ENCODE measurements around the gene USP5. TPM values are rescaled to one million over a fixed set of nuclear protein-coding genes. Genes with fewer than 3 reads are reported as not detected.

The USP5 gene
- total RNA-seq, 1 donor from 2014 or later, result 36.6 TPM

DNA sequence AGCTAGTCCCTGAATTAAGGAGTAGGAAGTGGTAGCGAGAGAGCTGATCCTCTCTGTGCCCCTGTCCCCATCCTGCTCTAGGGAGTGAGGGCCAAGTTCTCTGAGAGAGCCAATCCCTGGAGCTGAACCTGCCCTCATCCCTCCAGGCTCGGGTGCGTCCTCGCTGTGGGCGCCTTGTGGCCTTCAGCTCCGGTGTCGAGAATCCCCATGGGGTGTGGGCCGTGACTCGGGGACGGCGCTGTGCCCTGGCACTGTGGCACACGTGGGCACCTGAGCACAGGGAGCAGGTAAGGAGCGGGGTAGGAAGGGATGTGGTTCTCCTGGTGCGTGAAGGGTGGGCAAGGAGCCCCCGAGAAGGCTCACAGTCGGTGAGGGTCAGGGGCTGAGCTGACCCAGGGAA, 13.1 kb upstream of the USP5 start:
- intact Hi-C loops (cut with DNase I), result no loop called here
- no peaks in the 10 kb centered on the region for H3K9me3 ChIP-seq
- no peak for TF ChIP-seq POLR2AphosphoS5 (IDR thresholded peaks at IDR 0.05; ENCODE audit: insufficient read depth in 1 of 2, low read depth in 1 of 2)
- TF ChIP-seq, protein P1, sequence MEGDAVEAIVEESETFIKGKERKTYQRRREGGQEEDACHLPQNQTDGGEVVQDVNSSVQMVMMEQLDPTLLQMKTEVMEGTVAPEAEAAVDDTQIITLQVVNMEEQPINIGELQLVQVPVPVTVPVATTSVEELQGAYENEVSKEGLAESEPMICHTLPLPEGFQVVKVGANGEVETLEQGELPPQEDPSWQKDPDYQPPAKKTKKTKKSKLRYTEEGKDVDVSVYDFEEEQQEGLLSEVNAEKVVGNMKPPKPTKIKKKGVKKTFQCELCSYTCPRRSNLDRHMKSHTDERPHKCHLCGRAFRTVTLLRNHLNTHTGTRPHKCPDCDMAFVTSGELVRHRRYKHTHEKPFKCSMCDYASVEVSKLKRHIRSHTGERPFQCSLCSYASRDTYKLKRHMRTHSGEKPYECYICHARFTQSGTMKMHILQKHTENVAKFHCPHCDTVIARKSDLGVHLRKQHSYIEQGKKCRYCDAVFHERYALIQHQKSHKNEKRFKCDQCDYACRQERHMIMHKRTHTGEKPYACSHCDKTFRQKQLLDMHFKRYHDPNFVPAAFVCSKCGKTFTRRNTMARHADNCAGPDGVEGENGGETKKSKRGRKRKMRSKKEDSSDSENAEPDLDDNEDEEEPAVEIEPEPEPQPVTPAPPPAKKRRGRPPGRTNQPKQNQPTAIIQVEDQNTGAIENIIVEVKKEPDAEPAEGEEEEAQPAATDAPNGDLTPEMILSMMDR (IDR thresholded peaks at IDR 0.05), result no peak
- TF ChIP-seq POLR2A (IDR thresholded peaks at IDR 0.05), result no peak

GRCh38 chr12:6839482-6840201, 12.3 kb upstream of the USP5 start:
- peaks cover 0 to 13% of the 10 kb centered on the region in 2 donors for H3K36me3 ChIP-seq
- H3K4me3 ChIP-seq, result no peak overlapping the region
- no peak for DNase-seq (ENCODE audit: extremely low spot score in 2 of 2)
- H3K27ac ChIP-seq, result no peak overlapping the region
- intact Hi-C loops (cut with DNase I), result no loop called here
- TF ChIP-seq POLR2A (IDR thresholded peaks at IDR 0.05) (no peak), POLR2AphosphoS5 (IDR thresholded peaks at IDR 0.05; ENCODE audit: insufficient read depth in 1 of 2, low read depth in 1 of 2) (no peak)
- TF ChIP-seq, protein P1 (IDR thresholded peaks at IDR 0.05), result no peak
- no peaks in the 10 kb centered on the region for H3K4me1 ChIP-seq
- H3K9me3 ChIP-seq, result no peaks in the 10 kb centered on the region
- H3K27me3 ChIP-seq, result no peaks in the 10 kb centered on the region

More for the DNA sequence above, 13.1 kb upstream of the USP5 start:
- peaks cover 0 to 17% of the 10 kb centered on the region in 2 donors for H3K36me3 ChIP-seq
- H3K27me3 ChIP-seq, result no peaks in the 10 kb centered on the region
- H3K4me1 ChIP-seq, result no peaks in the 10 kb centered on the region
- no peak overlapping the region for H3K4me3 ChIP-seq
- DNase-seq (ENCODE audit: extremely low spot score in 2 of 2), result no peak
- no peak overlapping the region for H3K27ac ChIP-seq

DNA sequence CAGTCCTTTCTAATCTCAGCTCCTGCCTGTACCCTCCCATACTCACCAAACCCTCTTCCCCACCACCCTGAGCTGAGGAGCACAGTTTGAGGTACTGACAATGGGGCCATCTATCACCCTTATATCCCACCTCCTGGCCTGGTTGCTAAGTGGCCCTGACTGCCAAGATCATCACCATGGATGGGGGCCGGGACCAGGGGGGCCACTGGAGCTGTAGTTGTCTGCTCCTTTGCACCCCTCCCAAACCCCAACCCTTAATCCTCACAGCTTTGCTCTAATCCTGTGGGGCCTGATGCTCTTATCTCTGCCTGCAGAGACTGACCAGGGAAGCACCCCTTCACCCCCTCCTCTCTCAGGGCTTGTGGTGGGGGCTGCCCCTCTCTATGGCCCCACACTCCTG, 11.6 kb upstream of the USP5 start:
- intact Hi-C loops (cut with DNase I), result no loop called here

DNA sequence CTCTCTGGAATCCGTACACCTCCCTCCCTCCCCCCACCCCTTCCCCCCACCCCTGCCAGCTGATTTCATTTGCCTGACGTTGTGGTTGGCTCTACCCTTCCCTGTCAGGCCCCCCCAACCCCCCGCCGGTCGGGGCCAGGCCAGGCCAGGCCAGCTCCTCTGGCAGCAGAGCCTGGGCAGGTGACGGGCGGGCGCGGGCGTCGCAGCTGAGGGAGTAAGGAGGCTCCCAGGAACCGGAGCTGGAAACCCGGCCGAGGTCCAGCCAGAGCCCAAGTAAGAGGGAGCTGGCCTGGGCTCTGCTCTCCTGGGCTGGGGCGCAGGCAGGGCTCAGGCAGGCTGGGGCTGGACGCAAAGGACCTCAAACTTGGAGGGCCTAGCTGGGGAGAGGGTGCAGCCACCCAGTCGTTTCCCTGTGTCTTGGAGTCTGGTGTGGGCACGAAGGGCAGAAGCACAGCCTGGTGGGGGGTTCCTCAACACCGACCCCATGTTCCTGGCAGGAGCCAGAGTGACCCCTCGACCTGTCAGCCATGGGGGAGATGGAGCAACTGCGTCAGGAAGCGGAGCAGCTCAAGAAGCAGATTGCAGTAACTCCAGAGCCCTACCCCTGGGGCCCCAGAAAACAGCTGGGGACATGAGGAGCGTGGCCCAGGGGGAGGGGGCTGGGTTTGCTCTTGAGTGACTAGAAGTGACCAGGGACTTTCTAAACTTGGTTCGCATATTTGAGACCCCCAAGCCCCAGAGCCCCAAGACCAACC, 11.0 kb upstream of the USP5 start, which contains the start of gene GNB3:
Gene GNB3, plus strand, starts transcription at position 165 of the 755 bp plus-strand sequence. Its CDS starts 363 bp downstream, at position 528.
- Histone ChIP-seq H3K4me1 (no peaks in the 10 kb centered on the region), H3K9me3 (no peaks in the 10 kb centered on the region), H3K4me3 (no peak within 1 kb of the TSS), H3K27me3 (no peaks in the 10 kb centered on the region), H3K27ac (no peak within 1 kb of the TSS), H3K36me3 (peaks cover 0 to 25% of the 10 kb centered on the region in 2 donors)
- DNase-seq (ENCODE audit: extremely low spot score in 2 of 2), result no peak
- intact Hi-C loops (cut with DNase I), result no loop called here
- TF ChIP-seq, protein P1 (IDR thresholded peaks at IDR 0.05), result no peak
- TF ChIP-seq POLR2AphosphoS5 (IDR thresholded peaks at IDR 0.05; ENCODE audit: insufficient read depth in 1 of 2, low read depth in 1 of 2) (no peak), POLR2A (IDR thresholded peaks at IDR 0.05) (no peak)

More for the DNA sequence above, 11.6 kb upstream of the USP5 start:
- TF ChIP-seq POLR2A (IDR thresholded peaks at IDR 0.05), result no peak
- TF ChIP-seq POLR2AphosphoS5 (IDR thresholded peaks at IDR 0.05; ENCODE audit: insufficient read depth in 1 of 2, low read depth in 1 of 2), result no peak
- TF ChIP-seq, protein P1 (IDR thresholded peaks at IDR 0.05), result no peak
- Histone ChIP-seq H3K27ac (no peak overlapping the region), H3K4me3 (no peak overlapping the region), H3K9me3 (no peaks in the 10 kb centered on the region), H3K4me1 (no peaks in the 10 kb centered on the region), H3K27me3 (no peaks in the 10 kb centered on the region), H3K36me3 (peaks cover 0 to 19% of the 10 kb centered on the region in 2 donors)
- DNase-seq (ENCODE audit: extremely low spot score in 2 of 2), result no peak

All from vagina (tissue), 2 donors.